ENCODE measurements around the gene PIGU. TPM values are rescaled to one million over a fixed set of nuclear protein-coding genes. Genes with fewer than 3 reads are reported as not detected.
A peak's percentile ranks its signal among the peaks of the same experiment; 100 is the strongest.

Gene PIGU
- total and polyA plus RNA-seq, 9 of the 15 experiments (the other 6 are each of a cell fraction or from before 2014, with no cell fraction given) = 6.5 to 100 (median 28.1) TPM

DNA sequence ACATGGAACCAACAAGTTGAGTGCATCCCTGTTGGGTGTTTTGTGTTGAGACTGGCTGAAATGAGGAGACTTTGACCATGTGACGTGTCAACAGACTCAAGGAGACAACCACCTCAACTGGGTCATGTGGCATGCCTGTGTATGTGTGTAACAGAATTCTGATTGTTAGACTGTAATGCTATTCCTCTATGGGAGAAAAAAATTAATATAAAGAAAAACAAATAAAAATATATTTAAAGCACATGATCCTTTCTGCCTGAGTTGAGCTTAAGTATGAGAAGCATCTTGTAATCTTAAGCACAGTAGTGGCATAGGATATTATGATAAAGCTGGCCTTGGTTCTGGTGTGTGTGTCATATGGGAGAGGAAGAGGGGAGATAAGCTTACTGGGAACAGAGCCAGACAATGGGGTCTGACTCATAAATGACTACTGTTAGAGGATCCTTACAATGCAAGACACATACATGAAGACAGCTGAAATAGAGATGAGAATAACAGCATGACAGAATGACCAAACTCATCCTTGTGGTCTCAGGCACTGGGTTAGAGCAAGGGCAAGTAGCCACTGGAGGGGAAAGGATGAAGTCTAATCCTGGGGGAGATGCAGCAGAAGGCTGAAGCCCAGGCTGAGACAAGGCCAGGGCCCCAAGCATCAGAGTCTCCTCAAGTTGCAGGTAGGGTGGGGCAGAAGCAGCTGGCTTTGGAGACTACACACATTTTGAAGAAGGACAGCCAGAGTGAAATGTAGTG, 36.5 kb upstream of the PIGU start (continued):
- TF ChIP-seq ZNF785 (CRISPR knock-in tag; IDR thresholded peaks at IDR 0.05) = no peak
- TF ChIP-seq GATA2 (CRISPR knock-in tag; IDR thresholded peaks at IDR 0.05) = peak; percentile 89
- no peak for TF ChIP-seq NR4A1 (CRISPR knock-in tag; IDR thresholded peaks at IDR 0.05)
- TF ChIP-seq NR4A1 (tag; IDR thresholded peaks at IDR 0.05) = no peak
- TF ChIP-seq, protein P1, sequence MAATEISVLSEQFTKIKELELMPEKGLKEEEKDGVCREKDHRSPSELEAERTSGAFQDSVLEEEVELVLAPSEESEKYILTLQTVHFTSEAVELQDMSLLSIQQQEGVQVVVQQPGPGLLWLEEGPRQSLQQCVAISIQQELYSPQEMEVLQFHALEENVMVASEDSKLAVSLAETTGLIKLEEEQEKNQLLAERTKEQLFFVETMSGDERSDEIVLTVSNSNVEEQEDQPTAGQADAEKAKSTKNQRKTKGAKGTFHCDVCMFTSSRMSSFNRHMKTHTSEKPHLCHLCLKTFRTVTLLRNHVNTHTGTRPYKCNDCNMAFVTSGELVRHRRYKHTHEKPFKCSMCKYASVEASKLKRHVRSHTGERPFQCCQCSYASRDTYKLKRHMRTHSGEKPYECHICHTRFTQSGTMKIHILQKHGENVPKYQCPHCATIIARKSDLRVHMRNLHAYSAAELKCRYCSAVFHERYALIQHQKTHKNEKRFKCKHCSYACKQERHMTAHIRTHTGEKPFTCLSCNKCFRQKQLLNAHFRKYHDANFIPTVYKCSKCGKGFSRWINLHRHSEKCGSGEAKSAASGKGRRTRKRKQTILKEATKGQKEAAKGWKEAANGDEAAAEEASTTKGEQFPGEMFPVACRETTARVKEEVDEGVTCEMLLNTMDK (IDR thresholded peaks at IDR 0.05; ENCODE audit: borderline replicate concordance, insufficient read depth, low read depth, low read length, poor library complexity, severe bottlenecking) = no peak
- peak; percentile 89 for TF ChIP-seq NBN (IDR thresholded peaks at IDR 0.05; ENCODE audit: low read depth)
- TF ChIP-seq, protein P2, sequence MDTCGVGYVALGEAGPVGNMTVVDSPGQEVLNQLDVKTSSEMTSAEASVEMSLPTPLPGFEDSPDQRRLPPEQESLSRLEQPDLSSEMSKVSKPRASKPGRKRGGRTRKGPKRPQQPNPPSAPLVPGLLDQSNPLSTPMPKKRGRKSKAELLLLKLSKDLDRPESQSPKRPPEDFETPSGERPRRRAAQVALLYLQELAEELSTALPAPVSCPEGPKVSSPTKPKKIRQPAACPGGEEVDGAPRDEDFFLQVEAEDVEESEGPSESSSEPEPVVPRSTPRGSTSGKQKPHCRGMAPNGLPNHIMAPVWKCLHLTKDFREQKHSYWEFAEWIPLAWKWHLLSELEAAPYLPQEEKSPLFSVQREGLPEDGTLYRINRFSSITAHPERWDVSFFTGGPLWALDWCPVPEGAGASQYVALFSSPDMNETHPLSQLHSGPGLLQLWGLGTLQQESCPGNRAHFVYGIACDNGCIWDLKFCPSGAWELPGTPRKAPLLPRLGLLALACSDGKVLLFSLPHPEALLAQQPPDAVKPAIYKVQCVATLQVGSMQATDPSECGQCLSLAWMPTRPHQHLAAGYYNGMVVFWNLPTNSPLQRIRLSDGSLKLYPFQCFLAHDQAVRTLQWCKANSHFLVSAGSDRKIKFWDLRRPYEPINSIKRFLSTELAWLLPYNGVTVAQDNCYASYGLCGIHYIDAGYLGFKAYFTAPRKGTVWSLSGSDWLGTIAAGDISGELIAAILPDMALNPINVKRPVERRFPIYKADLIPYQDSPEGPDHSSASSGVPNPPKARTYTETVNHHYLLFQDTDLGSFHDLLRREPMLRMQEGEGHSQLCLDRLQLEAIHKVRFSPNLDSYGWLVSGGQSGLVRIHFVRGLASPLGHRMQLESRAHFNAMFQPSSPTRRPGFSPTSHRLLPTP (IDR thresholded peaks at IDR 0.05; ENCODE audit: borderline replicate concordance, extremely low read depth, insufficient read length) = no peak
- peak; percentile 27 for TF ChIP-seq POLR2B (IDR thresholded peaks at IDR 0.05; ENCODE audit: low read depth, partially characterized antibody)
- TF ChIP-seq CBX3 (IDR thresholded peaks at IDR 0.05; ENCODE audit: borderline replicate concordance in 1 of 2, low read length in 2 of 2) = no peak; a peak in 1 of 3 replicates
- peak; percentile 88; a peak in 3 of 4 replicates for TF ChIP-seq KDM1A (IDR thresholded peaks at IDR 0.05)
- no peak for TF ChIP-seq HMG20B (CRISPR knock-in tag; IDR thresholded peaks at IDR 0.05)
- TF ChIP-seq ZNF165 (CRISPR knock-in tag; IDR thresholded peaks at IDR 0.05; ENCODE audit: borderline replicate concordance) = no peak
- TF ChIP-seq, protein P3, sequence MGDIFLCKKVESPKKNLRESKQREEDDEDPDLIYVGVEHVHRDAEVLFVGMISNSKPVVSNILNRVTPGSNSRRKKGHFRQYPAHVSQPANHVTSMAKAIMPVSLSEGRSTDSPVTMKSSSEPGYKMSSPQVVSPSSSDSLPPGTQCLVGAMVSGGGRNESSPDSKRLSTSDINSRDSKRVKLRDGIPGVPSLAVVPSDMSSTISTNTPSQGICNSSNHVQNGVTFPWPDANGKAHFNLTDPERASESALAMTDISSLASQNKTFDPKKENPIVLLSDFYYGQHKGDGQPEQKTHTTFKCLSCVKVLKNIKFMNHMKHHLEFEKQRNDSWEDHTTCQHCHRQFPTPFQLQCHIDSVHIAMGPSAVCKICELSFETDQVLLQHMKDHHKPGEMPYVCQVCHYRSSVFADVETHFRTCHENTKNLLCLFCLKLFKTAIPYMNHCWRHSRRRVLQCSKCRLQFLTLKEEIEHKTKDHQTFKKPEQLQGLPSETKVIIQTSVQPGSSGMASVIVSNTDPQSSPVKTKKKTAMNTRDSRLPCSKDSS (IDR thresholded peaks at IDR 0.05; ENCODE audit: low read depth, partially characterized antibody) = no peak
- TF ChIP-seq, protein P4, sequence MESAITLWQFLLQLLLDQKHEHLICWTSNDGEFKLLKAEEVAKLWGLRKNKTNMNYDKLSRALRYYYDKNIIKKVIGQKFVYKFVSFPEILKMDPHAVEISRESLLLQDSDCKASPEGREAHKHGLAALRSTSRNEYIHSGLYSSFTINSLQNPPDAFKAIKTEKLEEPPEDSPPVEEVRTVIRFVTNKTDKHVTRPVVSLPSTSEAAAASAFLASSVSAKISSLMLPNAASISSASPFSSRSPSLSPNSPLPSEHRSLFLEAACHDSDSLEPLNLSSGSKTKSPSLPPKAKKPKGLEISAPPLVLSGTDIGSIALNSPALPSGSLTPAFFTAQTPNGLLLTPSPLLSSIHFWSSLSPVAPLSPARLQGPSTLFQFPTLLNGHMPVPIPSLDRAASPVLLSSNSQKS (CRISPR knock-in tag; IDR thresholded peaks at IDR 0.05) = no peak
- no peak for TF ChIP-seq RBM25 (IDR thresholded peaks at IDR 0.05; ENCODE audit: low read depth, low read length, severe bottlenecking)
- TF ChIP-seq SMAD3 (CRISPR knock-in tag; conservative IDR thresholded peaks at IDR 0.05) = 0 out of 2 replicates have a peak, but pooled peaks have one; percentile 21
- TF ChIP-seq, protein P5, sequence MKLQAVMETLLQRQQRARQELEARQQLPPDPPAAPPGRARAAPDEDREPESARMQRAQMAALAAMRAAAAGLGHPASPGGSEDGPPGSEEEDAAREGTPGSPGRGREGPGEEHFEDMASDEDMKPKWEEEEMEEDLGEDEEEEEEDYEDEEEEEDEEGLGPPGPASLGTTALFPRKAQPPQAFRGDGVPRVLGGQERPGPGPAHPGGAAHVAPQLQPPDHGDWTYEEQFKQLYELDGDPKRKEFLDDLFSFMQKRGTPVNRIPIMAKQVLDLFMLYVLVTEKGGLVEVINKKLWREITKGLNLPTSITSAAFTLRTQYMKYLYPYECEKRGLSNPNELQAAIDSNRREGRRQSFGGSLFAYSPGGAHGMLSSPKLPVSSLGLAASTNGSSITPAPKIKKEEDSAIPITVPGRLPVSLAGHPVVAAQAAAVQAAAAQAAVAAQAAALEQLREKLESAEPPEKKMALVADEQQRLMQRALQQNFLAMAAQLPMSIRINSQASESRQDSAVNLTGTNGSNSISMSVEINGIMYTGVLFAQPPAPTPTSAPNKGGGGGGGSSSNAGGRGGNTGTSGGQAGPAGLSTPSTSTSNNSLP (IDR thresholded peaks at IDR 0.05; ENCODE audit: borderline replicate concordance, low read depth, low read length) = peak; percentile 95; the same call in 1 of the 2 replicates

Measured in K562 (cell line).